Endothelial cell of umbilical vein (primary cell): Measurements from ENCODE around the gene ARL13A. TPM values are rescaled to one million over a fixed set of nuclear protein-coding genes. Genes with fewer than 3 reads are reported as not detected.
"Not testable (repeated sequence)": the region's sequence is repeated elsewhere in the genome, so short reads cannot be mapped to it uniquely, and the experiment has no call there.

Source experiments
- BruUV-seq: library from RNA; stranded (reverse); fragments of 400-500 nt; replicated peaks from 2 replicates; lab custom pipeline; 2021; lab: Mats Ljungman, UMichigan
- CTCF ChIA-PET: fragments of 300-600, 350-600 bp; sonication (Branson Sonifier 250); formaldehyde crosslinking; loops from one replicate; lab custom pipeline; 2021; ENCODE audit warnings: antibody characterized with exemption, inconsistent platforms; lab: Charles Lee
- POLR2A ChIA-PET: fragments of 300-600, 350-600 bp; sonication (Branson Sonifier 250); formaldehyde crosslinking; loops from one replicate; lab custom pipeline; 2021; ENCODE audit warnings: antibody characterized with exemption, inconsistent platforms; lab: Charles Lee
- DNase-seq: peaks from one replicate; pipeline ENCODE4 v3.0.0-alpha.2; 2011; ENCODE audit warnings: low read depth, low spot score
- FAIRE-seq: peaks from 2 replicates; lab custom pipeline; 2011; peaks lifted over from hg19 to GRCh38; lab: Jason Lieb, UNC
- H2AFZ ChIP-seq: 2 replicates; pipeline ENCODE4 v1.6.0; 2012; ENCODE audit warnings: low read depth, low read length, control low read depth, inconsistent platforms
- H3K27ac ChIP-seq: 2 replicates; pipeline ENCODE4 v1.5.1; 2011; ENCODE audit warnings: low read depth, mild to moderate bottlenecking, control low read depth, low read length, moderate library complexity; ENCODE audit not compliant: insufficient read depth
- H3K27me3 ChIP-seq, 2 experiments: 2 replicates each; pipeline versions ENCODE4 v1.6.0 to v1.6.1; 2011; ENCODE audit warnings: low read length in 2 of 2, mixed read lengths in 1 of 2; ENCODE audit not compliant: control insufficient read depth in 2 of 2, insufficient read depth in 2 of 2
- H3K36me3 ChIP-seq, 2 experiments: 2 replicates in 1 of 2; 3 replicates in 1 of 2; pipeline ENCODE4 v1.5.1; 2011; ENCODE audit warnings: low read length in 2 of 2, mild to moderate bottlenecking in 1 of 2, moderate library complexity in 1 of 2; ENCODE audit not compliant: control insufficient read depth in 2 of 2, insufficient read depth in 2 of 2; ENCODE audit errors: extremely low read depth in 1 of 2
- H3K4me1 ChIP-seq: 3 replicates; pipeline ENCODE4 v1.5.1; 2011; ENCODE audit warnings: mild to moderate bottlenecking, low read length; ENCODE audit not compliant: control insufficient read depth, insufficient read depth; ENCODE audit errors: extremely low read depth
- H3K4me2 ChIP-seq: 2 replicates; pipeline ENCODE4 v1.6.1; 2011; ENCODE audit warnings: low read length, control low read depth, mixed read lengths; ENCODE audit not compliant: insufficient read depth
- H3K4me3 ChIP-seq, 3 experiments: fragments of 200-600 bp in 1 of 3; sonication (generic), shearing (Covaris generic) in 1 of 3; replicated peaks in 1 of 3; 2 replicates each; pipeline ENCODE4 v1.5.1; 2011 to 2016; ENCODE audit warnings: control low read depth in 3 of 3, low read length in 3 of 3, mild to moderate bottlenecking in 2 of 3, inconsistent platforms in 1 of 3, low read depth in 1 of 3, moderate library complexity in 1 of 3; ENCODE audit not compliant: insufficient read depth in 1 of 3
- H3K79me2 ChIP-seq: 2 replicates; pipeline ENCODE4 v1.6.0; 2012; ENCODE audit warnings: low read length, inconsistent platforms; ENCODE audit not compliant: control insufficient read depth, insufficient read depth
- H3K9ac ChIP-seq: replicated peaks from 2 replicates; pipeline ENCODE3; 2011; ENCODE audit warnings: low read length, control low read depth; ENCODE audit not compliant: insufficient read depth; ENCODE audit errors: extremely low read depth
- H3K9me1 ChIP-seq: replicated peaks from 3 replicates; pipeline ENCODE4 v1.6.0; 2011; ENCODE audit warnings: mild to moderate bottlenecking, low read length; ENCODE audit not compliant: control insufficient read depth, insufficient read depth; ENCODE audit errors: extremely low read depth
- H3K9me3 ChIP-seq: replicated peaks from 2 replicates; pipeline ENCODE4 v1.5.1; 2012; ENCODE audit warnings: low read length, inconsistent platforms; ENCODE audit not compliant: control insufficient read depth, insufficient read depth
- H4K20me1 ChIP-seq: replicated peaks from 2 replicates; pipeline ENCODE3; 2011; ENCODE audit warnings: mild to moderate bottlenecking, low read length; ENCODE audit not compliant: control insufficient read depth, insufficient read depth; ENCODE audit errors: extremely low read depth
- CTCF ChIP-seq, 2 donors: IDR thresholded peaks; 1 replicate in 1 of 2; 2 replicates in 1 of 2; pipeline ENCODE4 v1.5.1; 2011; ENCODE audit warnings: low read length in 2 of 2, mild to moderate bottlenecking in 2 of 2, moderate library complexity in 2 of 2, control low read depth in 1 of 2, inconsistent platforms in 1 of 2, low read depth in 1 of 2; ENCODE audit not compliant: insufficient read depth in 1 of 2; ENCODE audit errors: extremely low read depth in 1 of 2
- EZH2 ChIP-seq: IDR thresholded peaks from 2 replicates; pipeline ENCODE4 v1.6.1; 2012; ENCODE audit warnings: borderline replicate concordance, low read depth, mild to moderate bottlenecking, moderate library complexity, low read length, inconsistent platforms; ENCODE audit not compliant: severe bottlenecking
- FOS ChIP-seq: IDR thresholded peaks from 2 replicates; pipeline ENCODE4 v1.6.1; 2011; ENCODE audit warnings: mild to moderate bottlenecking, low read length, moderate library complexity, borderline replicate concordance; ENCODE audit not compliant: insufficient read depth
- GATA2 ChIP-seq: IDR thresholded peaks from 2 replicates; pipeline ENCODE4 v1.7.0; 2011; ENCODE audit warnings: low read depth, mild to moderate bottlenecking, moderate library complexity, mixed read lengths, low read length; ENCODE audit not compliant: insufficient read length, insufficient read depth
- JUN ChIP-seq: IDR thresholded peaks from 2 replicates; pipeline ENCODE4 v1.6.1; 2011; ENCODE audit warnings: borderline replicate concordance, low read depth; ENCODE audit not compliant: insufficient read length, insufficient read depth
- MAX ChIP-seq: IDR thresholded peaks from 2 replicates; pipeline ENCODE4 v1.6.1; 2011; ENCODE audit not compliant: insufficient read depth, insufficient read length
- MYC ChIP-seq: IDR thresholded peaks from one replicate; pipeline ENCODE4 v1.6.1; 2011; ENCODE audit warnings: mild to moderate bottlenecking, low read depth, low read length
- POLR2A ChIP-seq: IDR thresholded peaks from 2 replicates; pipeline ENCODE4 v1.6.1; 2012; ENCODE audit warnings: low read depth, mild to moderate bottlenecking, control low read depth, low read length
- POLR2AphosphoS5 ChIP-seq: IDR thresholded peaks from 2 replicates; pipeline ENCODE4 v1.6.1; 2012; ENCODE audit warnings: low read depth, mild to moderate bottlenecking, control low read depth, low read length, moderate library complexity; ENCODE audit not compliant: insufficient read depth
- dilution Hi-C: fragments of 300-500 bp; cut with MboI; formaldehyde crosslinking; loops from one replicate; pipeline ENCODE4 v1.15.0; 2019; ENCODE audit warnings: low sequenced_read_pairs; ENCODE audit not compliant: extremely low pct_ligation_motif_present
- intact Hi-C: fragments of 100-400 bp; cut with micrococcal nuclease; formaldehyde crosslinking; loops from one replicate; pipeline ENCODE4 v1.10.0; 2022
- polyA plus RNA-seq, 4 experiments: library from polyadenylated mRNA; depleted of rRNA in 3 of 4; stranded (reverse) in 3 of 4; unstranded in 1 of 4; fragments of >200 nt; gene quantifications; 2 replicates each; pipeline versions ENCODE4 v1.2.1 to v1.2.3, GENCODE V29; 2011 to 2012; ENCODE audit warnings: missing spikeins in 1 of 4
- total RNA-seq: library from RNA; stranded (reverse); gene quantifications from 2 replicates; pipeline ENCODE4 v1.2.3, GENCODE V29; 2021

The ARL13A gene
- total and polyA plus RNA-seq, 2 donors (not counting 3 experiments of a cell fraction or from before 2014, with no cell fraction given), result not detected

GRCh38 chrX:101009090-101009489 lies 39.6 kb downstream of the ARL13A start:
- Histone ChIP-seq H3K27ac (no peak overlapping the region), H3K4me1 (peaks cover 7% of the 10 kb centered on the region), H4K20me1 (no peaks in the 10 kb centered on the region), H3K4me3 (no peak overlapping the region), H3K9me1 (no peaks in the 10 kb centered on the region), H3K9me3 (no peaks in the 10 kb centered on the region), H3K36me3 (no peaks in the 10 kb centered on the region), H2AFZ (no peak overlapping the region), H3K27me3 (no peaks in the 10 kb centered on the region), H3K79me2 (no peaks in the 10 kb centered on the region), H3K9ac (no peak overlapping the region), H3K4me2 (no peak overlapping the region)
- DNase-seq (peak; percentile 5), FAIRE-seq (no peak)
- TF ChIP-seq MAX (no peak), EZH2 (no peak), MYC (no peak), POLR2A (no peak), JUN (no peak), FOS (no peak), POLR2AphosphoS5 (no peak), CTCF (IDR thresholded peaks at IDR 0.05; ENCODE audit: extremely low read depth in 1 of 2, insufficient read depth in 1 of 2, low read depth in 1 of 2, low read length in 2 of 2) (no peak), GATA2 (no peak)
- dilution Hi-C loops (no loop called here), intact Hi-C loops (no loop called here)
- no TSS peak for BruUV-seq
- POLR2A ChIA-PET, result no interaction called here
- CTCF ChIA-PET, result no interaction called here

- H3K9me3 ChIP-seq, FAIRE-seq, H3K4me3 ChIP-seq, DNase-seq, dilution Hi-C loops, H2AFZ ChIP-seq, H3K36me3 ChIP-seq, H3K79me2 ChIP-seq, H3K4me2 ChIP-seq, POLR2A ChIA-PET, H3K27me3 ChIP-seq, H3K9ac ChIP-seq, intact Hi-C loops, H3K9me1 ChIP-seq, H3K4me1 ChIP-seq, H3K27ac ChIP-seq, BruUV-seq, CTCF ChIA-PET, H4K20me1 ChIP-seq: not testable (repeated sequence)
These were observed 42.5 kb downstream of the ARL13A start for GRCh38 chrX:101012031-101012430.
